HCT116 (cell line): ENCODE measurements around the gene SRCIN1.

ENCODE experiments used
- CEBPB ChIP-seq: IDR thresholded peaks from 2 replicates; pipeline ENCODE4 v1.6.1; 2012; ENCODE audit warnings: low read depth
- EZH2 ChIP-seq: fragments of 200-600 bp; sonication (generic); IDR thresholded peaks from 2 replicates; pipeline ENCODE4 v1.6.1; 2017; ENCODE audit warnings: antibody characterized with exemption, mixed run types
- EZH2phosphoT487 ChIP-seq: fragments of 200-600 bp; IDR thresholded peaks from 2 replicates; pipeline ENCODE4 v1.6.1; 2018; ENCODE audit warnings: antibody characterized with exemption, borderline replicate concordance
- POLR2A ChIP-seq: IDR thresholded peaks from 2 replicates; pipeline ENCODE4 v1.7.0; 2011; ENCODE audit warnings: borderline replicate concordance; ENCODE audit not compliant: insufficient read depth, insufficient read length; ENCODE audit errors: extremely low read depth
- POLR2AphosphoS5 ChIP-seq: IDR thresholded peaks from 2 replicates; pipeline ENCODE4 v1.6.1; 2011; ENCODE audit warnings: mild to moderate bottlenecking, low read depth, low read length, moderate library complexity
- RAD21 ChIP-seq: IDR thresholded peaks from 2 replicates; pipeline ENCODE4 v1.6.1; 2012; ENCODE audit warnings: low read depth, mild to moderate bottlenecking
- SP1 ChIP-seq: IDR thresholded peaks from 2 replicates; pipeline ENCODE4 v1.6.1; 2012; ENCODE audit warnings: low read depth
- SRF ChIP-seq: IDR thresholded peaks from 2 replicates; pipeline ENCODE4 v1.6.1; 2012; ENCODE audit warnings: low read depth
- TCF7L2 ChIP-seq: IDR thresholded peaks from 2 replicates; pipeline ENCODE4 v1.7.0; 2011; ENCODE audit warnings: borderline replicate concordance, inconsistent platforms; ENCODE audit not compliant: insufficient read depth, insufficient read length; ENCODE audit errors: extremely low read depth
- YY1 ChIP-seq: IDR thresholded peaks from 2 replicates; pipeline ENCODE4 v1.6.1; 2011; ENCODE audit warnings: low read length, low read depth, moderate library complexity, mild to moderate bottlenecking; ENCODE audit not compliant: insufficient replicate concordance; ENCODE audit errors: extremely low read depth
- ZFX ChIP-seq: fragments of 450-650 bp; IDR thresholded peaks from 2 replicates; pipeline ENCODE4 v1.6.1; 2017
- TF ChIP-seq, protein P1 (sequence below), 3 experiments: fragments of 200-600 bp in 1 of 3; sonication (generic) in 1 of 3; IDR thresholded peaks in 2 of 3; conservative IDR thresholded peaks in 1 of 3; 2 replicates each; pipeline ENCODE4 v1.5.1; 2012 to 2017; ENCODE audit warnings: low read depth in 2 of 3, low read length in 2 of 3, antibody characterized with exemption in 1 of 3, borderline replicate concordance in 1 of 3, control low read depth in 1 of 3, mild to moderate bottlenecking in 1 of 3, mixed read lengths in 1 of 3, mixed run types in 1 of 3, moderate library complexity in 1 of 3; ENCODE audit not compliant: insufficient read depth in 1 of 3
- TF ChIP-seq, protein P2 (sequence below): IDR thresholded peaks from 2 replicates; pipeline ENCODE4 v1.6.1; 2012
- TF ChIP-seq, protein P3 (sequence below): IDR thresholded peaks from 2 replicates; pipeline ENCODE4 v1.6.1; 2012; ENCODE audit warnings: low read depth

DNA sequence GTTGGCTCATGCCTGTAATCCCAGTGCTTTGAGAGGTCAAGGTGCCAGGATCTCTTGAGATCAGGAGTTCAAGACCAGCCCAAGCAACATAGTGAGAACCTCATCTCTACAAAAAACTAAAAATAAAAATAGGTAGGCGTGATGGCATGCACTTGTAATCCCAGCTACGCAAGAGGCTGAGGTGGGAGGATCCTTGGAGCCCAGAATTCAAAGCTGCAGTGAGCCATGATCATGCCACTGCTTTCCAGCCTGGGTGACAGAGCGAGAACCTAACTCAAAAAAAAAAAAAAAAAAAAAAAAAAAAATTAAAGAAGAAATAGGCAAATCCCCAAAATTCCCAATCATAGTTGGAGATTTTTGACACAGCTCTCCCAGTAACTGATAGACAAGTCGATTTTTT is 32.2 kb upstream of the SRCIN1 start:
- TF ChIP-seq POLR2AphosphoS5 (no peak), POLR2A (no peak), CEBPB (no peak), YY1 (no peak), ZFX (no peak), TCF7L2 (no peak), RAD21 (no peak), EZH2phosphoT487 (no peak), EZH2 (no peak), SP1 (no peak), SRF (no peak)
- TF ChIP-seq, protein P1, sequence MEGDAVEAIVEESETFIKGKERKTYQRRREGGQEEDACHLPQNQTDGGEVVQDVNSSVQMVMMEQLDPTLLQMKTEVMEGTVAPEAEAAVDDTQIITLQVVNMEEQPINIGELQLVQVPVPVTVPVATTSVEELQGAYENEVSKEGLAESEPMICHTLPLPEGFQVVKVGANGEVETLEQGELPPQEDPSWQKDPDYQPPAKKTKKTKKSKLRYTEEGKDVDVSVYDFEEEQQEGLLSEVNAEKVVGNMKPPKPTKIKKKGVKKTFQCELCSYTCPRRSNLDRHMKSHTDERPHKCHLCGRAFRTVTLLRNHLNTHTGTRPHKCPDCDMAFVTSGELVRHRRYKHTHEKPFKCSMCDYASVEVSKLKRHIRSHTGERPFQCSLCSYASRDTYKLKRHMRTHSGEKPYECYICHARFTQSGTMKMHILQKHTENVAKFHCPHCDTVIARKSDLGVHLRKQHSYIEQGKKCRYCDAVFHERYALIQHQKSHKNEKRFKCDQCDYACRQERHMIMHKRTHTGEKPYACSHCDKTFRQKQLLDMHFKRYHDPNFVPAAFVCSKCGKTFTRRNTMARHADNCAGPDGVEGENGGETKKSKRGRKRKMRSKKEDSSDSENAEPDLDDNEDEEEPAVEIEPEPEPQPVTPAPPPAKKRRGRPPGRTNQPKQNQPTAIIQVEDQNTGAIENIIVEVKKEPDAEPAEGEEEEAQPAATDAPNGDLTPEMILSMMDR (IDR thresholded peaks at IDR 0.05 in 2 of 3, conservative IDR thresholded peaks at IDR 0.05 in 1 of 3; ENCODE audit: borderline replicate concordance in 1 of 3, insufficient read depth in 1 of 3, low read depth in 2 of 3, low read length in 2 of 3): no peak
- TF ChIP-seq, protein P2, sequence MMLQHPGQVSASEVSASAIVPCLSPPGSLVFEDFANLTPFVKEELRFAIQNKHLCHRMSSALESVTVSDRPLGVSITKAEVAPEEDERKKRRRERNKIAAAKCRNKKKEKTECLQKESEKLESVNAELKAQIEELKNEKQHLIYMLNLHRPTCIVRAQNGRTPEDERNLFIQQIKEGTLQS: no peak
- TF ChIP-seq, protein P3, sequence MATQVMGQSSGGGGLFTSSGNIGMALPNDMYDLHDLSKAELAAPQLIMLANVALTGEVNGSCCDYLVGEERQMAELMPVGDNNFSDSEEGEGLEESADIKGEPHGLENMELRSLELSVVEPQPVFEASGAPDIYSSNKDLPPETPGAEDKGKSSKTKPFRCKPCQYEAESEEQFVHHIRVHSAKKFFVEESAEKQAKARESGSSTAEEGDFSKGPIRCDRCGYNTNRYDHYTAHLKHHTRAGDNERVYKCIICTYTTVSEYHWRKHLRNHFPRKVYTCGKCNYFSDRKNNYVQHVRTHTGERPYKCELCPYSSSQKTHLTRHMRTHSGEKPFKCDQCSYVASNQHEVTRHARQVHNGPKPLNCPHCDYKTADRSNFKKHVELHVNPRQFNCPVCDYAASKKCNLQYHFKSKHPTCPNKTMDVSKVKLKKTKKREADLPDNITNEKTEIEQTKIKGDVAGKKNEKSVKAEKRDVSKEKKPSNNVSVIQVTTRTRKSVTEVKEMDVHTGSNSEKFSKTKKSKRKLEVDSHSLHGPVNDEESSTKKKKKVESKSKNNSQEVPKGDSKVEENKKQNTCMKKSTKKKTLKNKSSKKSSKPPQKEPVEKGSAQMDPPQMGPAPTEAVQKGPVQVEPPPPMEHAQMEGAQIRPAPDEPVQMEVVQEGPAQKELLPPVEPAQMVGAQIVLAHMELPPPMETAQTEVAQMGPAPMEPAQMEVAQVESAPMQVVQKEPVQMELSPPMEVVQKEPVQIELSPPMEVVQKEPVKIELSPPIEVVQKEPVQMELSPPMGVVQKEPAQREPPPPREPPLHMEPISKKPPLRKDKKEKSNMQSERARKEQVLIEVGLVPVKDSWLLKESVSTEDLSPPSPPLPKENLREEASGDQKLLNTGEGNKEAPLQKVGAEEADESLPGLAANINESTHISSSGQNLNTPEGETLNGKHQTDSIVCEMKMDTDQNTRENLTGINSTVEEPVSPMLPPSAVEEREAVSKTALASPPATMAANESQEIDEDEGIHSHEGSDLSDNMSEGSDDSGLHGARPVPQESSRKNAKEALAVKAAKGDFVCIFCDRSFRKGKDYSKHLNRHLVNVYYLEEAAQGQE: no peak
